Spleen (tissue), 11 donors: ENCODE results near the gene USP54. TPM values are rescaled to one million over a fixed set of nuclear protein-coding genes. Genes with fewer than 3 reads are reported as not detected.

ENCODE experiments used
- DNase-seq: peaks from one replicate; pipeline ENCODE4 v3.0.0-alpha.2; 2020
- H3K27ac ChIP-seq, 8 donors: fragments of 200-600 bp; sonication (generic) in 7 of 8; 1 replicate in 4 of 8; 2 replicates in 4 of 8; pipeline versions ENCODE4 v1.5.0 to v1.8.0; 2016 to 2021; ENCODE audit warnings: inconsistent platforms in 4 of 8, mild to moderate bottlenecking in 4 of 8, moderate library complexity in 1 of 8
- H3K27me3 ChIP-seq, 7 donors: fragments of 200-600 bp; sonication (generic) in 6 of 7; replicated peaks in 1 of 7; 1 replicate in 4 of 7; 2 replicates in 3 of 7; pipeline versions ENCODE4 v1.5.0 to v1.8.0; 2016 to 2021; ENCODE audit warnings: inconsistent platforms in 3 of 7, mild to moderate bottlenecking in 1 of 7
- H3K36me3 ChIP-seq, 6 donors: fragments of 200-600 bp; sonication (generic) in 5 of 6; 1 replicate in 4 of 6; 2 replicates in 2 of 6; pipeline versions ENCODE4 v1.5.0 to v1.8.0; 2016 to 2021; ENCODE audit warnings: inconsistent platforms in 2 of 6
- H3K4me1 ChIP-seq, 6 donors: fragments of 200-600 bp; sonication (generic) in 5 of 6; 1 replicate in 3 of 6; 2 replicates in 3 of 6; pipeline versions ENCODE4 v1.5.0 to v1.8.0; 2016 to 2021; ENCODE audit warnings: inconsistent platforms in 3 of 6
- H3K4me3 ChIP-seq, 8 donors: fragments of 200-600 bp; sonication (generic) in 7 of 8; 1 replicate in 4 of 8; 2 replicates in 4 of 8; pipeline versions ENCODE4 v1.5.0 to v1.8.0; 2016 to 2021; ENCODE audit warnings: inconsistent platforms in 4 of 8, mild to moderate bottlenecking in 4 of 8, moderate library complexity in 2 of 8
- H3K9me3 ChIP-seq, 8 donors: fragments of 200-600 bp; sonication (generic) in 7 of 8; 1 replicate in 4 of 8; 2 replicates in 4 of 8; pipeline versions ENCODE4 v1.5.0 to v1.8.0; 2016 to 2021; ENCODE audit warnings: inconsistent platforms in 4 of 8
- CTCF ChIP-seq, 11 experiments: fragments of 200-600 bp in 7 of 11; fragments of 450-650 bp in 4 of 11; sonication (generic) in 4 of 11; IDR thresholded peaks in 8 of 11; conservative IDR thresholded peaks in 3 of 11; 1 replicate in 7 of 11; 2 replicates in 4 of 11; pipeline versions ENCODE4 v1.4.0 to v1.8.0; 2016 to 2021; ENCODE audit warnings: antibody characterized with exemption in 11 of 11, inconsistent platforms in 4 of 11, mild to moderate bottlenecking in 1 of 11
- POLR2A ChIP-seq, 3 donors: fragments of 450-650 bp; IDR thresholded peaks; one replicate each; pipeline ENCODE4 v1.5.1; 2017; ENCODE audit warnings: antibody characterized with exemption in 3 of 3, mild to moderate bottlenecking in 1 of 3
- POLR2AphosphoS5 ChIP-seq, 3 donors: sonication (generic); formaldehyde crosslinking; IDR thresholded peaks; one replicate each; pipeline ENCODE4 v1.5.1; 2017; ENCODE audit warnings: antibody characterized with exemption in 3 of 3
- WGBS, 5 donors: extraction: QIAGEN DNeasy Blood & Tissue Kit in 3 of 5; methylation state at CpG; one replicate each; pipeline versions ENCODE4 v1.1.5 to v1.1.7; 2013 to 2018; 5-methylcytosine and 5-hydroxymethylcytosine counted together
- intact Hi-C: fragments of 100-400 bp; cut with DNase I; formaldehyde crosslinking; loops from one replicate; pipeline ENCODE4 v1.15.0; 2023; ENCODE audit warnings: low total_unique reads
- polyA plus RNA-seq, 3 donors: library from polyadenylated mRNA; stranded (reverse); fragments of 200-250 nt; gene quantifications; one replicate each; pipeline ENCODE4 v1.2.1, GENCODE V29; 2013
- total RNA-seq, 7 donors: library from RNA; depleted of rRNA in 3 of 7; stranded (reverse); fragments of >200 nt in 3 of 7; fragmentation: NEBNext Ultra II Directional in 4 of 7; extraction: Animal tissue kit (Norgen Biotek cat#: 25700) in 4 of 7; gene quantifications; one replicate each; pipeline versions ENCODE4 v1.1.0 to v1.2.1, GENCODE V29; 2016 to 2021
- donor health status: healthy with polysubstance abuse.
- donor health status: DM: no; HTN: no; CAD: no; lungs with moderate emphysema.
- donor health status: DM: no; HTN: no; CAD: no.
- donor health status: Bipolar disorder and iron deficiency.
- donor health status: healthy.
- donor health status: DM: no; HTN: no; CAD: no.
- donor health status: DM: yes; HTN: yes; CAD: no.

Gene USP54
- total and polyA plus RNA-seq, 10 donors, result 1.1 to 16.8 (median 8.9) TPM

GRCh38 chr10:73509695-73510094 lies 81.4 kb downstream of the USP54 start:
- intact Hi-C loops, result no loop called here
- Histone ChIP-seq H3K9me3 (no peaks in the 10 kb centered on the region), H3K4me3 (no peak overlapping the region), H3K27me3 (no peaks in the 10 kb centered on the region), H3K4me1 (no peaks in the 10 kb centered on the region), H3K36me3 (peaks cover 0 to 15% (median 5%) of the 10 kb centered on the region in 6 donors), H3K27ac (no peak overlapping the region)
- DNase-seq, result no peak
- no peak for TF ChIP-seq POLR2AphosphoS5 (IDR thresholded peaks at IDR 0.05)
- TF ChIP-seq POLR2A (IDR thresholded peaks at IDR 0.05), result no peak
- no peak for TF ChIP-seq CTCF (IDR thresholded peaks at IDR 0.05 in 8 of 11, conservative IDR thresholded peaks at IDR 0.05 in 3 of 11)
- 85 to 95% (median 89%) methylated on average over 5 of the region's 5 CpGs for WGBS, 5 donors

DNA sequence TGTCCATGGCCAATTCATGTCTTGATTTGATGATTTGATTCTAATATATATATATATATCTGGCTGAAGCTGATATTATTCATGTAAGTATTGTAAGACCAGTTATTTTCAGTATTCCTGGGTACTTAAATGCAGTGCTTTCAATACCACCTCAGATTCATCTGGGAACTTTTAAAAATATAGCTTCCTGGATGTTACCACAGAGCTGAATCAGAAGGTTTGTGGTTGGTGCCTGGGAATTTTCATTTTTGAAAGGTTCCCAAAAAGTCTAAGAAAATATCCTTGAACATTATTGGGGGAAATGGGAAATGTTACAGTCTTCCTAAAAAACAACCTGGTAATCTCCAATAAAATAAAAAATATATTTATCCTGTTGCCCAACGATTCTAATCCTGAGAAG lies 84.7 kb downstream of the USP54 start:
- DNase-seq, result no peak
- intact Hi-C loops, result no loop called here
- Histone ChIP-seq H3K4me3 (no peak overlapping the region), H3K27ac (no peak overlapping the region), H3K9me3 (no peaks in the 10 kb centered on the region), H3K27me3 (no peaks in the 10 kb centered on the region), H3K36me3 (peaks cover 0 to 36% (median 14%) of the 10 kb centered on the region in 6 donors), H3K4me1 (peaks cover 6 to 10% (median 7%) of the 10 kb centered on the region in 6 donors)
- 81 to 93% (median 88%) methylated on average over 1 of the region's 1 CpG for WGBS, 5 donors
- no peak for TF ChIP-seq CTCF (IDR thresholded peaks at IDR 0.05 in 8 of 11, conservative IDR thresholded peaks at IDR 0.05 in 3 of 11)
- no peak for TF ChIP-seq POLR2AphosphoS5 (IDR thresholded peaks at IDR 0.05)
- no peak for TF ChIP-seq POLR2A (IDR thresholded peaks at IDR 0.05)

DNA sequence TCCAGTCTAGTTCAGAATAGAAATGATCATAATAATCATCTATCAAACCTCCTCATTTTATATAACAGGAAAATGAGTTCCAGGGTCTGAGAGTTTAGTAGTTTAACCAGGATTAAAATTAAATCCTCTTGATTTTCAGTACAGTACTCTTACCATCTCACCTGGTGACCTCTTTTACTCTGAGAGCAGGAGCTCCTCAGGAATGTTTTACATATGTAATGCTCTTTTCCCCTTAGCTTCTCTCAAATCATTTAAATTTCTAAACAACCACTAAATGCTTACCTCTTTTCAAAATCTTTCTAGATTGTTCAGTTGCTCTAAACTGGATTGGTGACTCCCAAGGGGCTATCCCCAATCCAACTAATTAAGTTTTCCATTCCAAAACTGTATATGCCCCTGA lies 85.1 kb downstream of the USP54 start:
- intact Hi-C loops, result no loop called here
- Histone ChIP-seq H3K4me3 (no peak overlapping the region), H3K9me3 (no peaks in the 10 kb centered on the region), H3K27ac (no peak overlapping the region), H3K27me3 (no peaks in the 10 kb centered on the region), H3K4me1 (peaks cover 10 to 14% (median 11%) of the 10 kb centered on the region in 6 donors), H3K36me3 (peaks cover 0 to 36% (median 14%) of the 10 kb centered on the region in 6 donors)
- TF ChIP-seq CTCF (IDR thresholded peaks at IDR 0.05 in 8 of 11, conservative IDR thresholded peaks at IDR 0.05 in 3 of 11) (no peak), POLR2A (IDR thresholded peaks at IDR 0.05) (no peak), POLR2AphosphoS5 (IDR thresholded peaks at IDR 0.05) (no peak)
- no peak for DNase-seq

DNA sequence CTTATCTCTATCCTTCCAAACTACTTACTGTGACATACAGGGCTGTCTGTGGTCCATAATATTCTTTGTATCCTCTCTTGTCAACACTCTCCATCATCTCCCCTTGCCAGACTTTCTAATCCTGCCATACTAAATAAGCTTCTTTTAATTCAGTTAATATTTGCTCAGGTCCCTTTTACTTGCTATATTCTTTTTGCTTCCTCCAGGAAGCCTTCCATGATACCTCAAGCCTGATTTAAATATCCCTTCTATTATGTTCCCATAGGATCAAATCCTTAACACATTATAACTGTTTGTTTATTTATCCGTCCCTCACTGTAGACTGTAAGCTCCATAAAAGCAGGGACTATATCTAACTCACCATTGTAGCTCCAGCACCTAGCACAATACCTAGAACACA lies 88.1 kb downstream of the USP54 start:
- intact Hi-C loops, result no loop called here
- Histone ChIP-seq H3K27ac (no peak overlapping the region), H3K9me3 (no peaks in the 10 kb centered on the region), H3K4me3 (no peak overlapping the region), H3K4me1 (peaks cover 10 to 22% (median 13%) of the 10 kb centered on the region in 6 donors), H3K36me3 (peaks cover 0 to 41% (median 14%) of the 10 kb centered on the region in 6 donors), H3K27me3 (no peaks in the 10 kb centered on the region)
- WGBS, 5 donors, result 94 to 96% (median 96%) methylated on average over 1 of the region's 1 CpG
- DNase-seq, result no peak
- TF ChIP-seq CTCF (IDR thresholded peaks at IDR 0.05 in 8 of 11, conservative IDR thresholded peaks at IDR 0.05 in 3 of 11) (no peak), POLR2AphosphoS5 (IDR thresholded peaks at IDR 0.05) (no peak), POLR2A (IDR thresholded peaks at IDR 0.05) (no peak)
